NB4 (cell line): Measurements from ENCODE around the gene SVIP.

Source experiments
- CTCF ChIP-seq: IDR thresholded peaks from one replicate; pipeline ENCODE4 v1.5.1; 2012; ENCODE audit warnings: low read depth, low read length
- MAX ChIP-seq: IDR thresholded peaks from 2 replicates; pipeline ENCODE4 v1.6.1; 2011; ENCODE audit warnings: low read depth, low read length

- TF ChIP-seq CTCF (no peak), MAX (no peak)
Observed at GRCh38 chr11:22832315-22833015, 2.9 kb upstream of the SVIP start.
